Stimulated activated CD8-positive, alpha-beta memory T cell treated with anti-CD3 and anti-CD28 coated beads, Interleukin-2, amount 100 ng/mL, for 48 hours (primary cell): ENCODE results near the gene SRPX2.
A peak's percentile ranks its signal among the peaks of the same experiment; 100 is the strongest.

Source experiments
- DNase-seq, 2 donors: peaks; one replicate each; pipeline ENCODE4 v3.0.0-alpha.2; 2020; ENCODE audit warnings: low read depth in 2 of 2

The SRPX2 gene

GRCh38 chrX:100643956-100644860, at the start of gene SRPX2:
Gene SRPX2, plus strand, starts transcription at chrX:100644199. Its CDS starts 2,124 bp downstream, at chrX:100646323.
- DNase-seq: no peak

DNA sequence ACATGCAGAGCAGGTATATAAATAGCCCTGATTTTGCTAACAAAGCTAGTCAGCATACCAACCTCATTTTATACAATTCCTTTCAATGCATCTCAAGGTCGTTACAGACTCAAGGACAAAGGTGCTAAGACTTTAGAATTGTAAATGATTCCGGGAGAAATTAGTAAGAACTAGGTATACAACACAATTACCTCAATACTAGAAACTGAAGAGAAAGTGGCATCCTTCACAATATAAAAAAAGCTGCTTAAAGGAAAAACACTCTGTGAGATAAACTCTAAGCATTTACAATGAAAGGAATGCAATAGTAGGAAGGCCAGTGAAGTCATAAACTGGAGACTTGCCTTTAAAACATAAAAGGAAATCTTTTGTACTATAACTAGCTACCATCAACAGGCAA, 47.4 kb upstream of the SRPX2 start:
- DNase-seq: no peak

DNA sequence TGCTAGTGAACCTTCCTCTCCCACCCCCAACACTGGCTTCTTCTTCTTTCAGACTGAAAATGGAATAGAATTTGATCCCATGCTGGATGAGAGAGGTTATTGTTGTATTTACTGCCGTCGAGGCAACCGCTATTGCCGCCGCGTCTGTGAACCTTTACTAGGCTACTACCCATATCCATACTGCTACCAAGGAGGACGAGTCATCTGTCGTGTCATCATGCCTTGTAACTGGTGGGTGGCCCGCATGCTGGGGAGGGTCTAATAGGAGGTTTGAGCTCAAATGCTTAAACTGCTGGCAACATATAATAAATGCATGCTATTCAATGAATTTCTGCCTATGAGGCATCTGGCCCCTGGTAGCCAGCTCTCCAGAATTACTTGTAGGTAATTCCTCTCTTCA, 44.5 kb upstream of the SRPX2 start:
- no peak for DNase-seq

GRCh38 chrX:100600340-100600739, 43.7 kb upstream of the SRPX2 start:
- DNase-seq: no peak

GRCh38 chrX:100600758-100601157, 43.2 kb upstream of the SRPX2 start:
- DNase-seq: no peak

DNA sequence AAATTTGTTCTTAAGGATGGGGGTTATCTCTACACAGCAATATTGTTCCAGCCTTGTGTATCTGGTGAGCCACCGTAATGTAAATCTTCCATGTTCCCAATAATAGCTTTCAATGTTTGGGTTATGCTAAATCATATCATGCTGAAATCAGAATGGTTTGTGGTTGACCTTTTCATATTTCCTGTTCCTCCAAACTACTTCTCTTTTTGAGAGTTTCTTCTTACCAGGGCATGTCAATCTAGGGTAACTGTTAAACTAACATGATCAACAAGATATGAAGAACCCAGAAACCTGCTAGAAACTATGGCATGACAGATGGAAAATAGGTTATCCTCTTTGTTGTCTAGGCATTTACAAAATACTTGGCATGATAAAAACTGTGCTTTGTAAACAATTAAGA, 37.2 kb upstream of the SRPX2 start:
- DNase-seq: no peak

GRCh38 chrX:100609591-100609990, 34.4 kb upstream of the SRPX2 start:
- DNase-seq: no peak

DNA sequence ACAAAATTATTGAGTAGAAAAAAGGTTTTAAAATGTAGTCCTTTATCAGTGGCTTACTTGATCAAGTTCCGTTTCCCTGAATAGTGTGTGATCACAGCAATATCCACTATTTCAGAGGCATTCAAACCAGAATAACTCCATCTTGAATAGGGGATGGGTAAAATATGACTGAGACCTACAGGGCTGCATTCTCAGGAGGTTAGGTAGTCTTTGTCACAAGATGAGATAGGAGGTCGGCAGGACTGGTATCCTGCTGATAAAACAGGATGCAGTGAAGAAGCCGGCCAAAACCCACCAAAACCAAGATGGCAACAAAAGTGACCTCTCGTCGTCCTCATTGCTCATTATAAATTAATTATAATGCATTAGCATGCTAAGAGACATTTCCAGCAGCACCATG, 32.0 kb upstream of the SRPX2 start:
- no peak for DNase-seq

DNA sequence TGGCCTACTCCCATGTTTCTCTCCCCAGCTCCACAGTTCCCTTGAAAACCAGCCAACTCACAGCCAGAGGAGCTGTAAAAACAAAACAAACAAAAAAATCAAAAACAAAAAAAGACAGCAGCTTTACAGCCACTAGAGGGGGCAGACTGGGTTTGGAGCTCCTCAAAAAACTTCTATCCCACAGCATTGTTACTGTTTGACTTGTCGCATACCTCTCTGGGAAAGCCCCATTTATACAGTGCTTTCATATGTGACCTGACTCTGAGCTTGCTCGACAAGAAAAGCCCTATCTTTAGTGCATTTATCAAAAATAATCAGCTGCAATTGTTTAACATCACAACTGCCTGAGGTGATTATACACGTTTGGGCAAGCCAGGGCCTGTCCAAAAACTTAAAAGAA, 29.0 kb upstream of the SRPX2 start:
- DNase-seq: no peak

DNA sequence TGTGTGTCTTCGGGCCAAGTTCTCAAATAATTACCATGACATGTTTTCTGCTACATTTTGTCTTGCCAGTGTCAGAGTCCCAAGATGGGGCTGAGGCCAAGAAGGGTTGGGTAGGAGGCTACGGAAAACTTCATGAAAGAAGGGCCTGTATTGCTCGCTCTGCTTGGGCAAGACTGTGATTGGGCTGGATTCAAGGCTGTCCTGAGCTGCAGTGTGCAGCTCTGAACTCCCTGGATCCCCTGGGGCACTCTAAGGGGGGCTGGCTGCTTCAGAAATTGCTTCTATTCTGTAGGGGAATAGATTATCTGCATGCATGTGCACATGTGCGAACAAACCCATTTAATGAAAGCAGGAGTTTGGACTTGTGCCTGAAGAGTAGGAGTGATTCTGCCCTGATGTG, 21.0 kb upstream of the SRPX2 start:
- DNase-seq: no peak

DNA sequence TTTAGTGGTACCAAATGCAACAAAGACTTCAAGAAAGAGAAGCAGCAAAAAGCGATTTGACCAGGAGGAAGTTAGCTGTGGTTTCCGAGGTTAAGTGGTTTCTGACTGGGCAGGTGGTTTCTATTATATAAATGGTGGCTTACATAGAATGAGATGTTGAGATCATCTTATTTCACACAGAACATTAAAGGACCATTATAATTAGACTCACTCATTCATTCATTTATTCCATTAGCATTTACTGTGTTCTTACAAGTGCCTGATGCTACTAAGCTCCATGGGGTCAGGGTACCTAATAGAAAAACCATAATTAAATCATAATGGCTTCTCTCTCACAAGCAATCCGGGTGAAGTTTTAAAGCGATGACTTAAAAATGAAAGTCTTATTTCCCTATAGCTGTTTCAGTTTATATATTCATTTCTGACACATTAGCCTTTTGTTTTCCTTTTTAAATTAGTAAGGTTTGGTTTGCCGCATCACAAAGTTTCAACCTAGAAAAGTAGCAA, 18.0 kb upstream of the SRPX2 start:
- DNase-seq: no peak

DNA sequence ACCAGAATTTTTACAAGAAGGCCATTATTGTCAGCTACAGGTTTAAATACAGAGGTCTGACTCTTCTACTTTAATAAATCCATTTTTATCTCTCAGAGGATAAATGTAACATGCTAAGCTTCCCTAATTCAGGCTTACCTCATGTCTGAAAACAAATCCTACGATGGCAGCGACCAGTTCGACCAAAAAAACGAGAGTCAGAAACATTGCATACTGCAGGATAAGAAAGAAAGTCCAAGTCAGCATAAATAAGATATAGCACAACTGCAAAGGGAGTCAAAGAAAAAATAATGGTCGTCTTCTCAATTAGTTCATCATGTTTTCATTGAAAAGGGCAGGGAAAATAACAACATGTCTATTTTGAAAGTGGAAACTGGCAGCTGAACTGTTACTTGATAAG, 9.0 kb upstream of the SRPX2 start:
- DNase-seq: no peak

- DNase-seq: no peak
Measured at GRCh38 chrX:100635989-100636320, 8.0 kb upstream of the SRPX2 start.

DNA sequence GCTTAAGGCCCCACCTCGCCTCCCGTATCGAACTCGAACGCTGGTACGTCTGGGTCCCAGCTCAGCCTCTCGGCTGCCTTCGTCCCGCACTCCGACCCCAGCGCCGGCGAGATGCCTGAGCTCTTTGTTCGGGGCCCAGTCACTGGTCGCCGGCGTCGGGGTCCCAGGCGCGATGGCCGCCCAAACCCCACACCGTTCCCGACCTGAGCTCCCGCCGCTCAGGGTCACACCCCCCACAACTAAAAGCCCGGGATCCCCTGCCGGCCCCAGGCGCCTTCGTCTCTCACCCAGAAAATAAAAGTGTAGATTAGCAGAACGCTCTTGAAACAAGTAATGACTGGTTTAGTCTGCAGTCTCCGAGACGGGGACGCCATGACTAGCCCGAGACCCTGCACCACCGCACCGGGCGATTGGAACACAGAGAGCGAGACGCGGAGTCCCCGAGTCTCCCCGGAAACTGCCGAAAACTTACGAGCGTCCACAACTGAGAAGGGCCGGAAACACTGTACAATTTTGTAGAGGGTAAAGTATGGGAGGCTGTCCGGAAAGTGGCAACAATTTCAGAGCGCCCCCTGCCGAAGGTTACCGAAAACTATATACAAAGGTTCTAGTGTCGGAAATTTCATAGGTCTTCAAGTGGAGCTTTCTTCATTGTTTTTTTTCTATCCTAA, 7.5 kb upstream of the SRPX2 start, which contains the start of gene TSPAN6:
Gene TSPAN6 (minus strand): TSS at position 486 of the 671 bp plus-strand sequence. CDS start 112 bp downstream, at position 374.
- peak; percentile 44 to 56 for DNase-seq

GRCh38 chrX:100642290-100642689, 1.7 kb upstream of the SRPX2 start:
- no peak for DNase-seq

GRCh38 chrX:100643212-100643611, 787 bp upstream of the SRPX2 start:
- DNase-seq: no peak

DNA sequence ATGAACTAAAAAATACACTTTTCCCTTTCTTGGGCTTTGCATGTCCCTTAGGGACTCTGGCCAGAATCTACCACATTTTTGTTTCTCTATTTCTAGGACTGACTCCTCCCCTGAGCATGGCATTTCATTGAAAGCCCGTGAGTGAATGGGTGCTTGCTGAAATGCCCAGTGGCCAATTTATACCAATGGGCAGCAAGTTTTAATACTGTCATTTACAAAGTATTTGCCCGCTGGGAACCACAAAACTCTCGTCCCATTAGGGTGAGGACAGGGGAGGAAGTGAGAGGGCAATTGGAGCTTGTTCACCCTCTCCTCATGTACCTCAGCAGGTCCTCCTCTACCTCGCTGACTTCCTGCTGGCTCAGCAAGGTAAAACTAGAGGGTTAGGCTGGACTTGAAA, 1.1 kb downstream of the SRPX2 start:
- no peak for DNase-seq

DNA sequence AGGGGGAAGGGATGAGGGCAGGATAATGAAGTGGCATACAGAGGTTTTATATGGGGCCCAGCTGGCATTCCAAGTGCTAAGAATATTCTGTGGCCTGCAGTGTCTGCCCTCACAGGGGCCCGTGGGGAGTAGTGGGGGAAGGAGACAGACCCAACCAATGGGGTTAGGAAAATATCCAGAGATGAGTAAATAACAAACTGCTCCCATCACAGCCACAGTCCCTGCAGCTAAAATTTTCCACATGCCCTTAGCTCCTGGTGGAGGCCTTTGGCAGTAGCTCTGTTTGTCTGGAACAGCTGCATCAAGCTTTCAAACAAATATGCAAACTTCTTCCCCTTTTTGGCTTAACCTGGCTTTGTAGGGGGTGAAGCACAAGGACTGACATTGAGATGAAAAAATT, 3.1 kb downstream of the SRPX2 start:
- no peak for DNase-seq

GRCh38 chrX:100647739-100648138, 3.7 kb downstream of the SRPX2 start:
- DNase-seq: no peak

DNA sequence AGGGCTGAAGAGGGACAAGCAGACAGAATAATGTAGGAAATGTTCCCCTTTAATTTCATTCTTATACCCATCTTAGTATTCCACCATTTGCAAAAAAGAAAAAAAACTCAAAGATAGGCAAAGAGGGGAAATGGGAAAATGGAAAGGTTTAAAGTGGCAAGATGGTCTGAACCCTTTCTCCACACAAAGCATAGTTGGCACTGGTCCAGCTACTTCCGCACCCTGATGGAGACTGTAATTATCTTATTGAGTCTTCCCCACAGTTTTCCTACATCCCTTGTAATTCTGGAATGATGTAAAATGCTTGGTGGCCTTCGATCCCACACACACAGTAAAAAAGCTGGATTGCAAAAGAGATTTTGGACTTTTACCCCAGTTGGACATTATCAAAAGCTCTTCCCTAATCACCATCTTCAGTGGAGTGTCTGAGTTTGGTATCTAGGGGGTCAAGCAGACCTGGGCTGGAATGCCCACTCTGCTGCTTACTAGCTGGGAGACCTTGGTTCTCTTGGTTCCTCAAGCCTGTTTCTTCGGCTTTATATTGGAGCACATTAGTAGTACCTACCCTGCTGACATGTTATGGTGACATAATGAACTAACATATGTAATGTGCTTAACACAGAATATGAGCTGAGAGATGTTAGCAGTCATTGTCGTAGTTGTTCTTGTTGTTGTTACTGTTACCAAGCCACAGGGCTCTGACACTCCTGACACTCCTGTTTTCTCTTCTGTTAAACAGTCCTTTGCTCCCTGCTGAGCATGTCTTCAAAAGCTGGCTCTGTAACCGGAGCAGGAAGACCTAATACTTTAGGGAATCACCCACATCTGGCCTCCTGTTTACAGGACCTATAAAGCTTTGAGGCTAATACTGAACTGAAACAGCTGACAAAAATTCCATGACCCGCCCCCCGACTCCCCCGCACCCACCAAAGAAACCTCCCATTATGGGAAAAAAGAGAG, 4.7 kb downstream of the SRPX2 start:
- DNase-seq: no peak

GRCh38 chrX:100649550-100650356, 5.8 kb downstream of the SRPX2 start:
- no peak for DNase-seq
